ENCODE results near the gene TBX15.

GRCh38 chr1:118846443-118846842 is 141.7 kb downstream of the TBX15 start:
- no peak for TF ChIP-seq RARB (CRISPR knock-in tag; IDR thresholded peaks at IDR 0.05)
- TF ChIP-seq TCF4 (CRISPR knock-in tag; IDR thresholded peaks at IDR 0.05; ENCODE audit: borderline replicate concordance) = no peak
- TF ChIP-seq ZFP30 (CRISPR knock-in tag; IDR thresholded peaks at IDR 0.05) = no peak
- TF ChIP-seq PATZ1 (CRISPR knock-in tag; IDR thresholded peaks at IDR 0.05; ENCODE audit: borderline replicate concordance) = no peak
- no peak for TF ChIP-seq ZC3H10 (CRISPR knock-in tag; IDR thresholded peaks at IDR 0.05)
- TF ChIP-seq ESRRG (CRISPR knock-in tag; IDR thresholded peaks at IDR 0.05) = no peak
- no peak for TF ChIP-seq CREB5 (CRISPR knock-in tag; IDR thresholded peaks at IDR 0.05; ENCODE audit: low read depth)
- TF ChIP-seq CSRNP3 (CRISPR knock-in tag; IDR thresholded peaks at IDR 0.05) = no peak
